GM18909 (cell line): ENCODE results near the gene RBL2.
"Not testable (repeated sequence)": the region's sequence is repeated elsewhere in the genome, so short reads cannot be mapped to it uniquely, and the experiment has no call there.

Experiments used
- ATAC-seq: cut with Tn5 transposase; IDR thresholded peaks from one replicate; pipeline ENCODE4 v1.9.1; 2021; ENCODE audit warnings: mild to moderate bottlenecking; ENCODE audit not compliant: unreplicated experiment, poor library complexity

RBL2 gene

GRCh38 chr16:53530046-53530445, 95.8 kb downstream of the RBL2 start:
- ATAC-seq, result no peak

DNA sequence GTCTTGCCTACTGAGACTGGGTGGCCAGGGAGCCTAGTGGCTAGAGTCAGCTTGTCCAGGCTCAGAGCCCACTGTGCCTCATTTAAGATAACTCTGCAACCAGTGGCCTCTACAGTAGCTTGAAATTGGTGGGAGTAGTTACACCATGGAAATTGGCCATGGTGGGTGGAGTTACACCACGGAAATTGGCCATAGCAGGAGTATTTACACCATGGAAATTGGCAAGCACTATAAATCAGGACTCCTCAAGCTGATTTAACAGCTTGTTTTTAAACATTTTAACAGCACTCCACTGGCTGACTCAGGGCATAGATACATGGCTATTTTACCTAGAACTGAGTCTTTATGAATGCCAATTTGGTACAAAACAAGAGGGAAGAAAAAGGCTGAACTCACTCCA, 96.5 kb downstream of the RBL2 start:
- no peak for ATAC-seq

- ATAC-seq, result no peak
Measured at GRCh38 chr16:53534206-53534605, 99.9 kb downstream of the RBL2 start.

DNA sequence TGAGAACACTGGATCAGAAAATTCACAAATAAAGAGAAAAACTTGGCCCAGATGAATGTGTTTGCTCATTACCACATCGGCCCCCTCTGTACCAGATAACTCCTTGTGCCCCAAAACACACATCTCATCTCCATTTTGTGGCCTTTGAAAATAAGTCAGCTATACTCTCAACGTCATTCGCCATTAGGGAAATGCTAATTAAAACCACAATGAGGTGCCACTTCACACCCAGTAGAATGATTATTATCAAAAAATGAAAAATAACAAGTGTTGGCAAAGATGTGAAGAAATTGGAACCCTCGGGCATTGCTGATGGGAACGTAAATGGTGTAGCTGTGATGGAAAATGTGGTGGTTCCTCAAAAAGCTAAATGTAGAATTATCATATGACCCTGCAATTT, 103.4 kb downstream of the RBL2 start:
- ATAC-seq, result no peak

GRCh38 chr16:53539346-53539745, 105.1 kb downstream of the RBL2 start:
- not testable (repeated sequence) for ATAC-seq

GRCh38 chr16:53539759-53540718, 105.8 kb downstream of the RBL2 start:
- not testable (repeated sequence) for ATAC-seq
